ENCODE data around the gene OR9Q1. TPM values are rescaled to one million over a fixed set of nuclear protein-coding genes. Genes with fewer than 3 reads are reported as not detected.

The OR9Q1 gene
- total RNA-seq, 2 experiments from 2014 or later = not detected

DNA sequence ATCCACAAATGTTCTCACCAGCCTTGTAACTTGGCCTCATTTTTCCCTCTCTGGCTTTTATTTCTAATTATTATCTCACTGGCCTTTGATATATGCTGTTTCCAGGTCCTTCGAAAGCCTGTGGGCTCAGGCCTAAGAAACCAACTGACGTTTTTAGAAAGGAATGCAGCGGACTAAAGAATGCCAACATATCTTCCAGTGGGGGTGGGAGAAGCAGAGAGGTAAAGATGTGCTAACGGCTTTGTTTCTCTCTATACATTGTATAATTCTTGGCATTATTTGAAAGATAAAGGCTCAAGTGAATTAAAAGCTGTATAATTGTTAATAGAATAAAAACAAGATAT is 35.3 kb downstream of the OR9Q1 start:
- no peak overlapping the region for H3K27ac ChIP-seq (ENCODE audit: low read depth, low read length, poor library complexity, severe bottlenecking)
- no peaks in the 10 kb centered on the region for H3K4me1 ChIP-seq (ENCODE audit: insufficient read depth, low read length, poor library complexity, severe bottlenecking)
- no peaks in the 10 kb centered on the region for H3K9me2 ChIP-seq (ENCODE audit: insufficient read depth, low read length)
- H4K20me1 ChIP-seq (ENCODE audit: insufficient read depth, low read length) = no peaks in the 10 kb centered on the region
- ChIA-PET POLR2A (interaction anchor here (0.6 kb wide), 1 partner anchor 269 kb away, joined by 4 read pairs; no protein-coding TSS in a partner anchor), CTCF (ENCODE audit: unreplicated experiment) (no interaction called here)
- H3K9me3 ChIP-seq (ENCODE audit: low read length) = no peaks in the 10 kb centered on the region
- no peak for TF ChIP-seq EZH2phosphoT487 (IDR thresholded peaks at IDR 0.05; ENCODE audit: borderline replicate concordance, low read depth, low read length)
- TF ChIP-seq, protein P1, sequence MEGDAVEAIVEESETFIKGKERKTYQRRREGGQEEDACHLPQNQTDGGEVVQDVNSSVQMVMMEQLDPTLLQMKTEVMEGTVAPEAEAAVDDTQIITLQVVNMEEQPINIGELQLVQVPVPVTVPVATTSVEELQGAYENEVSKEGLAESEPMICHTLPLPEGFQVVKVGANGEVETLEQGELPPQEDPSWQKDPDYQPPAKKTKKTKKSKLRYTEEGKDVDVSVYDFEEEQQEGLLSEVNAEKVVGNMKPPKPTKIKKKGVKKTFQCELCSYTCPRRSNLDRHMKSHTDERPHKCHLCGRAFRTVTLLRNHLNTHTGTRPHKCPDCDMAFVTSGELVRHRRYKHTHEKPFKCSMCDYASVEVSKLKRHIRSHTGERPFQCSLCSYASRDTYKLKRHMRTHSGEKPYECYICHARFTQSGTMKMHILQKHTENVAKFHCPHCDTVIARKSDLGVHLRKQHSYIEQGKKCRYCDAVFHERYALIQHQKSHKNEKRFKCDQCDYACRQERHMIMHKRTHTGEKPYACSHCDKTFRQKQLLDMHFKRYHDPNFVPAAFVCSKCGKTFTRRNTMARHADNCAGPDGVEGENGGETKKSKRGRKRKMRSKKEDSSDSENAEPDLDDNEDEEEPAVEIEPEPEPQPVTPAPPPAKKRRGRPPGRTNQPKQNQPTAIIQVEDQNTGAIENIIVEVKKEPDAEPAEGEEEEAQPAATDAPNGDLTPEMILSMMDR (conservative IDR thresholded peaks at IDR 0.05; ENCODE audit: low read length) = no peak
- no peaks in the 10 kb centered on the region for H3K79me2 ChIP-seq (ENCODE audit: insufficient read depth, low read depth, low read length)
- no peak for DNase-seq (ENCODE audit: low spot score)
- BruUV-seq (replicated peaks) = no TSS peak
- intact Hi-C loops (cut with micrococcal nuclease; ENCODE audit: unreplicated experiment) = no loop called here
- H3K36me3 ChIP-seq (ENCODE audit: insufficient read depth, low read length) = no peaks in the 10 kb centered on the region
- no peak overlapping the region for H3K4me2 ChIP-seq (ENCODE audit: low read length)
- H2AFZ ChIP-seq (ENCODE audit: low read length) = no peak overlapping the region
- no peak overlapping the region for H3K4me3 ChIP-seq (ENCODE audit: low read depth, low read length, poor library complexity, severe bottlenecking)

DNA sequence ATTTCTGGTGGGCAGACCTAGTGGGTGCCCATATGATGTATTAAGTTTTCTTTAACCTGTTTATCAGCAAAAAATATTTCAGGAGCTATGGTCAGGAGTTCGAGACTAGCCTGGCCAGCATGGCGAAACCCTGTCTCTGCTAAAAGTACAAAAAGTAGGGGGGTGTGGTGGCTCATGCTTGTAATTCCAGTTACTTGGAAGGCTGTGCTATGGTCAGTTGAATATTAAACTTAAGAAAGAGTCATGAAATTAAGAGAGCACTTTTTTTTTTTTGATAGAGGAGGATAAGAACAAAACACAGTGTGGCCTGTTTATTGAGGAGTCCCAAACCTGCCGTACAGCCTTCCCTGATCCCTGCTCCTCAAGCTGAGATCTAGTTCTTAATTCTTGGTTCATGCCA is 36.9 kb downstream of the OR9Q1 start:
- no peaks in the 10 kb centered on the region for H3K79me2 ChIP-seq (ENCODE audit: insufficient read depth, low read depth, low read length)
- H3K9me3 ChIP-seq (ENCODE audit: low read length) = no peaks in the 10 kb centered on the region
- intact Hi-C loops (cut with micrococcal nuclease; ENCODE audit: unreplicated experiment) = no loop called here
- no peak overlapping the region for H3K4me2 ChIP-seq (ENCODE audit: low read length)
- no peaks in the 10 kb centered on the region for H3K36me3 ChIP-seq (ENCODE audit: insufficient read depth, low read length)
- H3K4me3 ChIP-seq (ENCODE audit: low read depth, low read length, poor library complexity, severe bottlenecking) = no peak overlapping the region
- no TSS peak for BruUV-seq (replicated peaks)
- ChIA-PET POLR2A (no interaction called here), CTCF (ENCODE audit: unreplicated experiment) (no interaction called here)
- no peak for DNase-seq (ENCODE audit: low spot score)
- no peak overlapping the region for H2AFZ ChIP-seq (ENCODE audit: low read length)
- no peaks in the 10 kb centered on the region for H3K4me1 ChIP-seq (ENCODE audit: insufficient read depth, low read length, poor library complexity, severe bottlenecking)
- no peak overlapping the region for H3K27ac ChIP-seq (ENCODE audit: low read depth, low read length, poor library complexity, severe bottlenecking)
- TF ChIP-seq, protein P1 (conservative IDR thresholded peaks at IDR 0.05; ENCODE audit: low read length) = no peak
- TF ChIP-seq EZH2phosphoT487 (IDR thresholded peaks at IDR 0.05; ENCODE audit: borderline replicate concordance, low read depth, low read length) = no peak
- no peaks in the 10 kb centered on the region for H3K9me2 ChIP-seq (ENCODE audit: insufficient read depth, low read length)
- no peaks in the 10 kb centered on the region for H4K20me1 ChIP-seq (ENCODE audit: insufficient read depth, low read length)

DNA sequence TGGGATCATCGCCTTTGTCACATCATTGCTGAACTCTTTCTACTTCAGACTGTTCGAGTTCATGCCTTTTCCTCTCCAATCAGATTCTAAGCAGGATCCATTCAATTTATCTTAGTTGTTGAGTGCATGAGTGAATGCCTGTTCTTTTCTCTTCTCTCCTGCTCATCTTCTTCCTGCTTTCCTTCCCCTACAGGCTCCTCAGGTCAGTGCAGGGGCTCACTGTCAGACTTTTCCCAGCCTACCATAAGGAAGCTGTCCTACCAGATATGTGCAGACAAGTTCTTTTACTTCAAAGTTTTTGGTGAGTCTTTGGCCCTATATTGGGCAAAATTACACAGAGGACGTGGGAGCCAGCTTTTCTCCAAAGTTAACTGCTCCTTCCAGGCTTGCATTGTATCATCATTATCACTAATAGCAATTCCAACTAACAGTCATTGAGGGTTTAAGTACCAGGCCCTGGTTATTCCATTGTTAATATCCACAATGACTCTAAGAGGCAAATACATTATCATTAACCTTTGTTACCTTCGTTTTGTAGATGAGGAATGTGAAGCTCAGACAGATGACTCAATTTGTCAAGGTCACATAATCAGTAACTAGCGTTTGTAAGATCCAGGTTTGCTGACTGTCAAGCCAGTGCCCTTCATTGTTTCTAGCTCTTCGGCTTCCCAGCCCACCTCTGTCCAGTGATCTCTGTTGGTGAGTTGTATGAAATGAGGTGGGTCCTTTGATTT is 37.4 kb downstream of the OR9Q1 start:
- Histone ChIP-seq H3K27ac (ENCODE audit: low read depth, low read length, poor library complexity, severe bottlenecking) (no peak overlapping the region), H3K9me3 (ENCODE audit: low read length) (no peaks in the 10 kb centered on the region), H3K79me2 (ENCODE audit: insufficient read depth, low read depth, low read length) (no peaks in the 10 kb centered on the region), H3K4me3 (ENCODE audit: low read depth, low read length, poor library complexity, severe bottlenecking) (no peak overlapping the region), H3K4me2 (ENCODE audit: low read length) (no peak overlapping the region), H3K36me3 (ENCODE audit: insufficient read depth, low read length) (no peaks in the 10 kb centered on the region), H4K20me1 (ENCODE audit: insufficient read depth, low read length) (no peaks in the 10 kb centered on the region), H3K4me1 (ENCODE audit: insufficient read depth, low read length, poor library complexity, severe bottlenecking) (no peaks in the 10 kb centered on the region), H2AFZ (ENCODE audit: low read length) (no peak overlapping the region), H3K9me2 (ENCODE audit: insufficient read depth, low read length) (no peaks in the 10 kb centered on the region)
- TF ChIP-seq, protein P1 (conservative IDR thresholded peaks at IDR 0.05; ENCODE audit: low read length) = no peak
- TF ChIP-seq EZH2phosphoT487 (IDR thresholded peaks at IDR 0.05; ENCODE audit: borderline replicate concordance, low read depth, low read length) = no peak
- ChIA-PET POLR2A (no interaction called here), CTCF (ENCODE audit: unreplicated experiment) (no interaction called here)
- no peak for DNase-seq (ENCODE audit: low spot score)
- BruUV-seq (replicated peaks) = no TSS peak
- intact Hi-C loops (cut with micrococcal nuclease; ENCODE audit: unreplicated experiment) = no loop called here

Data from OCI-LY7 (cell line).